HG03097 (cell line): ENCODE results near the gene CDC25B.
"Not testable (repeated sequence)": the region's sequence is repeated elsewhere in the genome, so short reads cannot be mapped to it uniquely, and the experiment has no call there.

Experiments
- ATAC-seq: cut with Tn5 transposase; IDR thresholded peaks from one replicate; pipeline ENCODE4 v1.9.1; 2021; ENCODE audit not compliant: unreplicated experiment, low FRiP score

The CDC25B gene

GRCh38 chr20:3784216-3784853 lies 11.8 kb upstream of the CDC25B start:
- ATAC-seq: no peak

- no peak for ATAC-seq
Measured at GRCh38 chr20:3784863-3785239, 11.3 kb upstream of the CDC25B start.

- ATAC-seq: no peak
Measured at GRCh38 chr20:3785240-3786125, 10.6 kb upstream of the CDC25B start.

GRCh38 chr20:3786126-3786484 lies 10.0 kb upstream of the CDC25B start:
- peak; percentile 17 for ATAC-seq

- peak; percentile 67 for ATAC-seq
Measured at GRCh38 chr20:3786665-3787323, 9.3 kb upstream of the CDC25B start, which contains the start of gene CENPB. Gene CENPB (minus strand): TSS chr20:3786740. CDS start chr20:3786483, 257 bp downstream.

- no peak for ATAC-seq
Measured at GRCh38 chr20:3787324-3788014, 8.6 kb upstream of the CDC25B start.

GRCh38 chr20:3788685-3789155 lies 7.4 kb upstream of the CDC25B start:
- ATAC-seq: no peak

GRCh38 chr20:3789201-3789600 lies 6.9 kb upstream of the CDC25B start:
- ATAC-seq: not testable (repeated sequence)

- not testable (repeated sequence) for ATAC-seq
Measured at GRCh38 chr20:3794168-3794567, 1.9 kb upstream of the CDC25B start.

GRCh38 chr20:3794701-3795420 lies 1.2 kb upstream of the CDC25B start:
- no peak for ATAC-seq

- peak; percentile 12 for ATAC-seq
Measured at GRCh38 chr20:3796477-3797225, 541 bp downstream of the CDC25B start.

- no peak for ATAC-seq
Measured at GRCh38 chr20:3797226-3797545, 1.1 kb downstream of the CDC25B start.

- no peak for ATAC-seq
Measured at GRCh38 chr20:3797592-3798372, 1.7 kb downstream of the CDC25B start.

- ATAC-seq: no peak
Measured at GRCh38 chr20:3798373-3798768, 2.3 kb downstream of the CDC25B start.

GRCh38 chr20:3798908-3799248 lies 2.8 kb downstream of the CDC25B start:
- no peak for ATAC-seq

- no peak for ATAC-seq
Measured at GRCh38 chr20:3800256-3800877, 4.3 kb downstream of the CDC25B start.

GRCh38 chr20:3800878-3801260 lies 4.8 kb downstream of the CDC25B start:
- ATAC-seq: no peak

- no peak for ATAC-seq
Measured at GRCh38 chr20:3801299-3801698, 5.2 kb downstream of the CDC25B start.
